Endodermal cell (in vitro differentiated cells): ENCODE data around the gene LIMS2. TPM values are rescaled to one million over a fixed set of nuclear protein-coding genes. Genes with fewer than 3 reads are reported as not detected.

ENCODE experiments used
- DNase-seq: peaks from one replicate; pipeline ENCODE4 v3.0.0-alpha.2; 2017
- H3K27ac ChIP-seq: 2 replicates; pipeline ENCODE4 v1.5.1; 2013; ENCODE audit warnings: mild to moderate bottlenecking, low read depth, low read length, moderate library complexity
- H3K27me3 ChIP-seq: 2 replicates; pipeline ENCODE4 v1.6.1; 2013; ENCODE audit warnings: mild to moderate bottlenecking, low read length, moderate library complexity; ENCODE audit not compliant: insufficient read depth, control insufficient read depth, poor library complexity, severe bottlenecking
- H3K36me3 ChIP-seq: 2 replicates; pipeline ENCODE4 v1.7.0; 2013; ENCODE audit warnings: mild to moderate bottlenecking, low read length, moderate library complexity; ENCODE audit not compliant: control insufficient read depth, insufficient read depth
- H3K4me1 ChIP-seq: one replicate; pipeline ENCODE4 v1.7.0; 2013; ENCODE audit warnings: low read length; ENCODE audit not compliant: control insufficient read depth, insufficient read depth
- H3K4me3 ChIP-seq: 2 replicates; pipeline ENCODE4 v1.5.1; 2013; ENCODE audit warnings: mild to moderate bottlenecking, low read length, moderate library complexity
- H3K9ac ChIP-seq: 2 replicates; pipeline ENCODE4 v1.6.1; 2013; ENCODE audit warnings: mild to moderate bottlenecking, low read length, moderate library complexity; ENCODE audit not compliant: poor library complexity, severe bottlenecking; ENCODE audit errors: extremely low read depth
- H3K9me3 ChIP-seq: 2 replicates; pipeline ENCODE4 v1.6.1; 2013; ENCODE audit warnings: mild to moderate bottlenecking, low read length, moderate library complexity; ENCODE audit not compliant: control insufficient read depth
- H3K27ac Mint-ChIP-seq: 2 replicates; pipeline ENCODE4 v1.8.0; 2020; ENCODE audit warnings: mixed read lengths
- H3K27me3 Mint-ChIP-seq: 2 replicates; pipeline ENCODE4 v1.8.0; 2021; ENCODE audit warnings: mild to moderate bottlenecking, mixed read lengths; ENCODE audit not compliant: insufficient read depth
- H3K36me3 Mint-ChIP-seq: 2 replicates; pipeline ENCODE4 v1.8.0; 2020; ENCODE audit warnings: low read depth, mixed read lengths
- H3K4me1 Mint-ChIP-seq: 2 replicates; pipeline ENCODE4 v1.8.0; 2020; ENCODE audit warnings: mixed read lengths
- H3K4me3 Mint-ChIP-seq: 2 replicates; pipeline ENCODE4 v1.8.0; 2020; ENCODE audit warnings: mild to moderate bottlenecking, moderate library complexity, mixed read lengths
- H3K9me3 Mint-ChIP-seq: 2 replicates; pipeline ENCODE4 v1.8.0; 2020; ENCODE audit warnings: mild to moderate bottlenecking, mixed read lengths
- WGBS, 2 experiments: methylation state at CpG; one replicate each; pipeline versions ENCODE4 v1.1.5 to v1.1.7; 2013; ENCODE audit warnings: missing lambda C conversion rate in 2 of 2, mixed read lengths in 1 of 2; ENCODE audit not compliant: insufficient coverage in 1 of 2, insufficient read length in 1 of 2; 5-methylcytosine and 5-hydroxymethylcytosine counted together
- total RNA-seq, 2 donors: library from RNA; stranded (reverse); fragmentation: NEBNext Ultra II Directional in 1 of 2; extraction: Animal tissue kit (Norgen Biotek cat#: 25700) in 1 of 2; gene quantifications; 2 replicates in 1 of 2; 3 replicates in 1 of 2; pipeline ENCODE4 v1.2.1, GENCODE V29; 2021
- TF ChIP-seq, protein P1 (sequence below): fragments of 200-600 bp; sonication (generic); conservative IDR thresholded peaks from 2 replicates; pipeline ENCODE4 v1.5.0; 2021; ENCODE audit warnings: antibody characterized with exemption, mild to moderate bottlenecking

LIMS2 gene
- total RNA-seq, 2 donors from 2014 or later, result 3.9 to 9.8 TPM

DNA sequence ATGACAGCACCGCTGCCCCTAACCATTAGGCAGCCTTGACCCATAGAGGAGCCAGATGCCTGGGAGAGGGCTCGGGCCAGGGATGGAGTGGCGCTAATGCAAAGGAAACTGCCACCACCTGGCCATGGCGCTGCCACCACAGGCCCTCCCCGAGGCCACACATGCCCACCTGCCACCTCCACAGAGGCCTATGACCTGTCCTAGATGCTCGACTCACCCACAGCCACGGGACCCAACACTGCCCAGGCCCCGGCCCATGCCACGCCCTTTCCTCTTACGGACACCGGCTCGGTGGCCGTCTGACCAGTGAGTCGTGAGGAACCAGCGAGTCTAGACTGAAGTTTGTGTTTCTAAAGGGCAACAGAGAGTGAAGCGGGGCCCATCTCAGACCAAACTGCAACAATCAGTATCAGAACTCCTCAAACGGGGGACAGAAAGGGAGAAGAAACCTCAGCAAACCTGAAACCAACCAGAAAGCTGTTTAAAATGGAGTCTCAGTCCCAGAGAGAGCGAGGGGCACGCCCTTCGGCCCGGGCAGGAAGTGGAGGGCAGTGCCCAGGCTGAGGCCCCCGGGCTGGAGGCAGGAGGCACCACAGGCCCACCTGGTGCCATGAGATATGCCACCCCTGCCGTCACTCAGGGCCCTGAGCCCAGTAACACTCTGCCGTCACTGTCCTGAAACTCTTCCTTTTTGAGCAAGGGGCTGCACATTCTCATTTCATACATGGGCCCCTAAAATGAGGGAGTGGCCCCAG, 28.7 kb downstream of the LIMS2 start:
- Histone ChIP-seq H3K9ac (no peak overlapping the region), H3K27ac (peak overlapping the region; percentile 70), H3K4me1 (no peaks in the 10 kb centered on the region), H3K9me3 (no peaks in the 10 kb centered on the region), H3K36me3 (no peaks in the 10 kb centered on the region), H3K27me3 (no peaks in the 10 kb centered on the region), H3K4me3 (no peak overlapping the region)
- peaks cover 3% of the 10 kb centered on the region for H3K4me1 Mint-ChIP-seq
- no peak overlapping the region for H3K27ac Mint-ChIP-seq
- H3K27me3 Mint-ChIP-seq, result peaks cover 2% of the 10 kb centered on the region
- H3K36me3 Mint-ChIP-seq, result no peaks in the 10 kb centered on the region
- no peak for DNase-seq
- TF ChIP-seq, protein P1, sequence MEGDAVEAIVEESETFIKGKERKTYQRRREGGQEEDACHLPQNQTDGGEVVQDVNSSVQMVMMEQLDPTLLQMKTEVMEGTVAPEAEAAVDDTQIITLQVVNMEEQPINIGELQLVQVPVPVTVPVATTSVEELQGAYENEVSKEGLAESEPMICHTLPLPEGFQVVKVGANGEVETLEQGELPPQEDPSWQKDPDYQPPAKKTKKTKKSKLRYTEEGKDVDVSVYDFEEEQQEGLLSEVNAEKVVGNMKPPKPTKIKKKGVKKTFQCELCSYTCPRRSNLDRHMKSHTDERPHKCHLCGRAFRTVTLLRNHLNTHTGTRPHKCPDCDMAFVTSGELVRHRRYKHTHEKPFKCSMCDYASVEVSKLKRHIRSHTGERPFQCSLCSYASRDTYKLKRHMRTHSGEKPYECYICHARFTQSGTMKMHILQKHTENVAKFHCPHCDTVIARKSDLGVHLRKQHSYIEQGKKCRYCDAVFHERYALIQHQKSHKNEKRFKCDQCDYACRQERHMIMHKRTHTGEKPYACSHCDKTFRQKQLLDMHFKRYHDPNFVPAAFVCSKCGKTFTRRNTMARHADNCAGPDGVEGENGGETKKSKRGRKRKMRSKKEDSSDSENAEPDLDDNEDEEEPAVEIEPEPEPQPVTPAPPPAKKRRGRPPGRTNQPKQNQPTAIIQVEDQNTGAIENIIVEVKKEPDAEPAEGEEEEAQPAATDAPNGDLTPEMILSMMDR, result no peak
- H3K9me3 Mint-ChIP-seq, result no peaks in the 10 kb centered on the region
- WGBS, 2 experiments, result 91 to 94% methylated on average over 15 to 24 of the region's 24 CpGs
- H3K4me3 Mint-ChIP-seq, result no peak overlapping the region

DNA sequence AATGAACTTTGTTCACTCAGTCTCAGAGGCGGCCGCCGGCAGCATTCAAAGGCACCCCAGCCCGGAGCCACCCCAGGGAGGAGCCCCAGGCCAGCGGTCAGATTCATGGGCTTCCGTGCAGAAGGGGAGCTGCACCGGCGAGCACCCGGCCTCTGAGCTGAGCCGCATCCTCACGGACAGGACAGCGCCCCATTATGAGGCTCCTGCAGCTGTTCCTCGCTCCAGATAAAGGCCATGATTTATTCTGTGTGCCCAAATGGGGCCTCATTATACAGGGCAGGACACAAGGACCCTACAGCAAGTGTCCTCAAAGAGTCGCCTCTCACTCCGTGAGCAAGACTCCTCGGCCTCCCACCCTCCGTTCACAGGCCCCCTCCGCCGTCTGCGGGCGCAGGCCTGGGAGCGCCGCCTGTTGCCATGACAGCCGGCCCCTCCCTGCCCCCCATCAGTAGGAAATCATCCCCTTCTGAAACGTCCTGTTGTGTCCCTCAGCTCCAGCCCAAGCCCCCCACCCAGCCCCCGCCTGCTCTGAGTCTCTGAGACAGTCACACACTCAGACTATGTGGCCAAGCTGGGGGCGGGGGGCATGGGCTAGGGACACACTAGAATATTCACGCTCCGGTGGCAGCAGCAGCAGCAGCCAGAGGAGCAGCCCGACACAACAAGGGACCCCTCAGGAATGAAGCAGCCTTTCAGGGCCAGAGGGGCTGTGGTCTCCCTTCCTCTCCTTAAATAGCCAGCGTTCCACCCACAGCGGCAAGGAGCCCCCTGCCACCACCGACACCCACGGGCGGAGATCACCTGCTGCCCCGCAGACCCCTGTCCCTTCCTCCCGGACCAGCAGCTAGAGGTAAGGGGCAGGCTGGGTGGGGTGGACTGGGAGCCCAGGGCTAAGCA, 29.7 kb downstream of the LIMS2 start, which contains the start of gene GPR17:
TSS of gene GPR17 (plus strand) at position 759 of the 897 bp plus-strand sequence. CDS start 4,583 bp downstream, outside the sequence.
- Histone ChIP-seq H3K27ac (peak within 1 kb of the TSS; percentile 70), H3K4me3 (no peak within 1 kb of the TSS), H3K4me1 (no peaks in the 10 kb centered on the region), H3K27me3 (no peaks in the 10 kb centered on the region), H3K36me3 (no peaks in the 10 kb centered on the region), H3K9me3 (no peaks in the 10 kb centered on the region), H3K9ac (no peak within 1 kb of the TSS)
- peaks cover 3% of the 10 kb centered on the region for H3K4me1 Mint-ChIP-seq
- H3K9me3 Mint-ChIP-seq, result no peaks in the 10 kb centered on the region
- H3K27ac Mint-ChIP-seq, result no peak within 1 kb of the TSS
- DNase-seq, result no peak
- peaks cover 2% of the 10 kb centered on the region for H3K27me3 Mint-ChIP-seq
- TF ChIP-seq, protein P1, result no peak
- WGBS, 2 experiments, result 87 to 90% methylated on average over 19 to 37 of the region's 37 CpGs
- H3K36me3 Mint-ChIP-seq, result no peaks in the 10 kb centered on the region
- H3K4me3 Mint-ChIP-seq, result no peak within 1 kb of the TSS

DNA sequence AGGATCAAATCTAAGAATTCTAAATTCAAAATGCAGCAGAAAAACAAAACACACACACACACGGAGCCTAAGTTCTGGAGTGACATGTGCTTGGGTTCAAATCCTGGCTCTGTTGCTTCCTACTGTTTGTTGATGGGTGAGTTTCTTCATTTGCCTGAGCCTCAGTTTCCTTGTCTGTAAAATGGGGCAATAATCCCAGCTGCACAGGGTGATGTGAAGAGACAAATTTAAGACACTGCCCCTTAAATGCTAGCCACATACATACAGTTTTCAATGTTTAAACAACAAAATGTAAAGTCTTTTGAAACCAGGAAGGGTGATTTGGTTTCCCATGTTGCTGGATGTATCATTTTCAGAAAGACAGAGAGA, 30.3 kb downstream of the LIMS2 start:
- no peaks in the 10 kb centered on the region for H3K36me3 Mint-ChIP-seq
- no peak overlapping the region for H3K27ac Mint-ChIP-seq
- no peaks in the 10 kb centered on the region for H3K9me3 Mint-ChIP-seq
- TF ChIP-seq, protein P1, result no peak
- peaks cover 2% of the 10 kb centered on the region for H3K27me3 Mint-ChIP-seq
- H3K4me3 Mint-ChIP-seq, result no peak overlapping the region
- Histone ChIP-seq H3K9ac (no peak overlapping the region), H3K4me3 (no peak overlapping the region), H3K27me3 (no peaks in the 10 kb centered on the region), H3K27ac (peak overlapping the region; percentile 70), H3K4me1 (no peaks in the 10 kb centered on the region), H3K9me3 (no peaks in the 10 kb centered on the region), H3K36me3 (no peaks in the 10 kb centered on the region)
- peaks cover 3% of the 10 kb centered on the region for H3K4me1 Mint-ChIP-seq
- 92 to 100% methylated on average over 1 of the region's 1 CpG for WGBS, 2 experiments
- DNase-seq, result no peak
